Measurements from ENCODE around the gene USP9Y. TPM values are rescaled to one million over a fixed set of nuclear protein-coding genes. Genes with fewer than 3 reads are reported as not detected.

The USP9Y gene
- total and polyA plus RNA-seq, 4 donors = 0.09 to 8.5 TPM; not detected in 2

GRCh38 chrY:12826791-12827190 is 125.8 kb downstream of the USP9Y start:
- no peaks in the 10 kb centered on the region for H3K9me3 ChIP-seq (ENCODE audit: control insufficient read depth in 4 of 4, insufficient read depth in 3 of 4, low read length in 3 of 4)
- ATAC-seq (ENCODE audit: insufficient read depth, low FRiP score) = no peak
- H3K36me3 ChIP-seq (ENCODE audit: control insufficient read depth in 4 of 4, insufficient read depth in 4 of 4, low read length in 4 of 4) = no peaks in the 10 kb centered on the region
- DNase-seq = no peak
- H3K9ac ChIP-seq (ENCODE audit: insufficient read depth in 1 of 2, low read length in 2 of 2) = no peak overlapping the region
- no peak overlapping the region for H3K27ac ChIP-seq (ENCODE audit: low read depth in 1 of 2, low read length in 1 of 2)
- 100% methylated on average over 1 of the region's 1 CpG; no CpG with 5 or more reads in 1 of the 2 donors for WGBS, 2 donors
- no peak for TF ChIP-seq CTCF (IDR thresholded peaks at IDR 0.05; ENCODE audit: control extremely low read depth, extremely low read depth)
- H3K27me3 ChIP-seq (ENCODE audit: control insufficient read depth in 3 of 3, insufficient read depth in 3 of 3, low read length in 2 of 3) = no peaks in the 10 kb centered on the region
- H3K4me1 ChIP-seq (ENCODE audit: control insufficient read depth in 5 of 5, insufficient read depth in 5 of 5, low read length in 5 of 5) = no peaks in the 10 kb centered on the region
- H3K4me3 ChIP-seq = no peak overlapping the region

GRCh38 chrY:12833284-12833683 is 132.3 kb downstream of the USP9Y start:
- Histone ChIP-seq H3K4me1 (ENCODE audit: control insufficient read depth in 5 of 5, insufficient read depth in 5 of 5, low read length in 5 of 5) (no peaks in the 10 kb centered on the region), H3K27me3 (ENCODE audit: control insufficient read depth in 3 of 3, insufficient read depth in 3 of 3, low read length in 2 of 3) (no peaks in the 10 kb centered on the region), H3K4me3 (no peak overlapping the region), H3K9me3 (ENCODE audit: control insufficient read depth in 4 of 4, insufficient read depth in 3 of 4, low read length in 3 of 4) (no peaks in the 10 kb centered on the region), H3K36me3 (ENCODE audit: control insufficient read depth in 4 of 4, insufficient read depth in 4 of 4, low read length in 4 of 4) (peaks cover 0 to 4% (median 0%) of the 10 kb centered on the region in 4 donors), H3K27ac (ENCODE audit: low read depth in 1 of 2, low read length in 1 of 2) (no peak overlapping the region), H3K9ac (ENCODE audit: insufficient read depth in 1 of 2, low read length in 2 of 2) (no peak overlapping the region)
- DNase-seq (no peak), ATAC-seq (ENCODE audit: insufficient read depth, low FRiP score) (no peak)
- TF ChIP-seq CTCF (IDR thresholded peaks at IDR 0.05; ENCODE audit: control extremely low read depth, extremely low read depth) = no peak
- 90% methylated on average over 3 of the region's 3 CpGs; no CpG with 5 or more reads in 1 of the 2 donors for WGBS, 2 donors

GRCh38 chrY:12837550-12837949 is 136.5 kb downstream of the USP9Y start:
- no peak overlapping the region for H3K27ac ChIP-seq (ENCODE audit: low read depth in 1 of 2, low read length in 1 of 2)
- H3K27me3 ChIP-seq (ENCODE audit: control insufficient read depth in 3 of 3, insufficient read depth in 3 of 3, low read length in 2 of 3) = no peaks in the 10 kb centered on the region
- ATAC-seq (ENCODE audit: insufficient read depth, low FRiP score) (no peak), DNase-seq (no peak)
- H3K9ac ChIP-seq (ENCODE audit: insufficient read depth in 1 of 2, low read length in 2 of 2) = no peak overlapping the region
- no peaks in the 10 kb centered on the region for H3K4me1 ChIP-seq (ENCODE audit: control insufficient read depth in 5 of 5, insufficient read depth in 5 of 5, low read length in 5 of 5)
- H3K4me3 ChIP-seq = no peak overlapping the region
- H3K9me3 ChIP-seq (ENCODE audit: control insufficient read depth in 4 of 4, insufficient read depth in 3 of 4, low read length in 3 of 4) = no peaks in the 10 kb centered on the region
- H3K36me3 ChIP-seq (ENCODE audit: control insufficient read depth in 4 of 4, insufficient read depth in 4 of 4, low read length in 4 of 4) = peaks cover 0 to 8% (median 0%) of the 10 kb centered on the region in 4 donors
- WGBS, 2 donors = 100% methylated on average over 2 of the region's 2 CpGs; no CpG with 5 or more reads in 1 of the 2 donors
- TF ChIP-seq CTCF (IDR thresholded peaks at IDR 0.05; ENCODE audit: control extremely low read depth, extremely low read depth) = no peak

- Histone ChIP-seq H3K4me3 (no peak overlapping the region), H3K27ac (ENCODE audit: low read depth in 1 of 2, low read length in 1 of 2) (no peak overlapping the region), H3K4me1 (ENCODE audit: control insufficient read depth in 5 of 5, insufficient read depth in 5 of 5, low read length in 5 of 5) (no peaks in the 10 kb centered on the region), H3K27me3 (ENCODE audit: control insufficient read depth in 3 of 3, insufficient read depth in 3 of 3, low read length in 2 of 3) (no peaks in the 10 kb centered on the region), H3K36me3 (ENCODE audit: control insufficient read depth in 4 of 4, insufficient read depth in 4 of 4, low read length in 4 of 4) (peaks cover 0 to 8% (median 0%) of the 10 kb centered on the region in 4 donors), H3K9me3 (ENCODE audit: control insufficient read depth in 4 of 4, insufficient read depth in 3 of 4, low read length in 3 of 4) (no peaks in the 10 kb centered on the region), H3K9ac (ENCODE audit: insufficient read depth in 1 of 2, low read length in 2 of 2) (no peak overlapping the region)
- no peak for TF ChIP-seq CTCF (IDR thresholded peaks at IDR 0.05; ENCODE audit: control extremely low read depth, extremely low read depth)
- DNase-seq (no peak), ATAC-seq (ENCODE audit: insufficient read depth, low FRiP score) (no peak)
- whole genome bisulfite sequencing, 2 donors = 88% methylated on average over 2 of the region's 2 CpGs; no CpG with 5 or more reads in 1 of the 2 donors
Observed at GRCh38 chrY:12841368-12841767, 140.3 kb downstream of the USP9Y start.

All from lung (tissue), 12 donors.